H54 (cell line): Measurements from ENCODE around the gene RPH3AL.

Experiments
- DNase-seq: peaks from one replicate; pipeline ENCODE4 v3.0.0; 2011; ENCODE audit warnings: low spot score, mixed read lengths; ENCODE audit not compliant: insufficient read length
- FAIRE-seq: peaks from 3 replicates; lab custom pipeline; 2011; peaks lifted over from hg19 to GRCh38; lab: Jason Lieb, UNC
- POLR2A ChIP-seq: IDR thresholded peaks from 2 replicates; pipeline ENCODE4 v1.6.1; 2011; ENCODE audit warnings: low read depth, mild to moderate bottlenecking, low read length

The RPH3AL gene

DNA sequence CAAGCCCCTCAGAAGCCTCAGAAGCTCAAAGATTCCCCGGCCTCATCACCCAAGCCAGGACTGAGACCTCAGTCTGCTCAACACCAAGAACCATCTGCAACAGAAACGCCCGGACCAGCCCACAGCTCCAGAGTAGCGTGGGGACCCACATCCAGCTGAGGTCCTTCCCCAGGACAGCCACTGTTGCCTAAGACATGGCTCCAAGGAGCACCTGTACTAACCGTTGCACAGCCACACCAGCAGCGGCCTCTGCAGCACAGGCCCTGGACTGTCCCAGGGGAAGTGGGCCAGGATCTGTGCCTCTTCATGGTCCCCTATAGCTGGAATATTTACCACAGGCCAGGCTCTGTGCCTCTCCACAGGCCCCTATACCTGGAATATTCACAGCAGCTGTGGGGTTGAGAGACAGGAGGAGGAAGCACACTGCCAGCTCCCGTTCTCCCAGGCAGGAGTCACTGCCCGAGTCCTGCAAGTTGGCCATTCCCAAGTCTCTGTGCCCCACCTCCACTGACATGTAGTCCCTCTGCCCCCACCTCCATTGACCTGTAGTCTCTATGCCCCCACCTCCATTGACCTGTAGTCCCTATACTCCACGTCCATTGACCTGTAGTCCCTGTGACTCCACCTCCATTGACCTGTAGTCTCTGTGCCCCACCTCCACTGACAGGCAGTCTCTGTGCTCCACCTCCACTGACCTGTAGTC lies 38.5 kb downstream of the RPH3AL start:
- no peak for TF ChIP-seq POLR2A
- no peak for DNase-seq
- FAIRE-seq: no peak

DNA sequence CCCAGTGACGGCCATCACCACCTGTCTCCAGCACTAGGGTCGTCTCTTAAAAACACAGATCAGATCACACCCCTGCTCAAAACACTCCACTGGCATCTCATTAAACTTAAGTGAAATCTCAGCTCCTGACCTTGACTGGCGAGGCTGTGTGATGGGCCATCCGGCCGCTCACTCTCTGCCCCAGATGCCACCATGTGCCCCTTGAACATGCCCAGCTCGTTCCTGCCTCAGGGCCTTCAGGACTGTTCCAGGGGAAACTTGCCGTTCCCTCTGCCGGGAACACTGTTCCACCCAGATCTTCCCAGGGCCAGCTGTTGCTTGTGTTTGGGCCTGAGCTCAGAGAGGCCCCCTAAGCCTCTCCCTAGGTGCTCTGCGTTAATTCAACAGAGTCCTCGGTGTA lies 39.4 kb downstream of the RPH3AL start:
- no peak for FAIRE-seq
- no peak for DNase-seq
- no peak for TF ChIP-seq POLR2A

- DNase-seq: no peak
- TF ChIP-seq POLR2A: no peak
- FAIRE-seq: no peak
Measured at GRCh38 chr17:312476-313148, 40.0 kb downstream of the RPH3AL start.

DNA sequence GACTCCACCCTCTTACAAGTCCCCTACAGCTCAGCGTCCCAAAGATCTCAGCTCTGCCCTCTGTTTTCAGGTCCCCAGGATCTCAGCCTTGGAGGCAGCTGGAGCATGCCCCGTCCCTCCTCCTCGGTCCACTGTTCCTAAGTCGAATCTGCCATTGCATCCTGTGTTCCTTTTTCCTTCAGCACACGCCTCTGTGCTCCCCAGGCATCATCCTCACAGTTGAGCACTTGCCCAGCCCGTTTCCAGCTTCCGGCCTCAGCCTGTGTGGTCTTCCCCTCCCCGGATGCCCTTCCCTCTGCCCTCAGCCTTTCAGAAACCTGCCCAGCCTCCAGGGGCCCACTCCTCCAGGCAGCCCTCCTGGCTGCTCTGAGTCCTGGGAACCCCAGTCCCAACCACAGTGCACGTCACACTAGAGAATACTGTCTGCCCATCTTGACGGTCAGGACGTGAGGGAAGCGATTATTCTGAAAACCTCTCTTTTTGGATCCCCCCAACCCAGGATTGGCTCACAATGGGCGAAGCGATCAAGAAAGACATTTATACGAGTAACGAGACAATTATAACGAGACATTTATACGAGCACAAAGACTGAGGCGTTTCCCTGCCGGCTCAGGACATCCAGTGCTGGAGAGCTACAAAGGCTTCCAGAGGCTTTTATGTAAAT lies 41.4 kb downstream of the RPH3AL start:
- FAIRE-seq (no peak), DNase-seq (no peak)
- TF ChIP-seq POLR2A: no peak

DNA sequence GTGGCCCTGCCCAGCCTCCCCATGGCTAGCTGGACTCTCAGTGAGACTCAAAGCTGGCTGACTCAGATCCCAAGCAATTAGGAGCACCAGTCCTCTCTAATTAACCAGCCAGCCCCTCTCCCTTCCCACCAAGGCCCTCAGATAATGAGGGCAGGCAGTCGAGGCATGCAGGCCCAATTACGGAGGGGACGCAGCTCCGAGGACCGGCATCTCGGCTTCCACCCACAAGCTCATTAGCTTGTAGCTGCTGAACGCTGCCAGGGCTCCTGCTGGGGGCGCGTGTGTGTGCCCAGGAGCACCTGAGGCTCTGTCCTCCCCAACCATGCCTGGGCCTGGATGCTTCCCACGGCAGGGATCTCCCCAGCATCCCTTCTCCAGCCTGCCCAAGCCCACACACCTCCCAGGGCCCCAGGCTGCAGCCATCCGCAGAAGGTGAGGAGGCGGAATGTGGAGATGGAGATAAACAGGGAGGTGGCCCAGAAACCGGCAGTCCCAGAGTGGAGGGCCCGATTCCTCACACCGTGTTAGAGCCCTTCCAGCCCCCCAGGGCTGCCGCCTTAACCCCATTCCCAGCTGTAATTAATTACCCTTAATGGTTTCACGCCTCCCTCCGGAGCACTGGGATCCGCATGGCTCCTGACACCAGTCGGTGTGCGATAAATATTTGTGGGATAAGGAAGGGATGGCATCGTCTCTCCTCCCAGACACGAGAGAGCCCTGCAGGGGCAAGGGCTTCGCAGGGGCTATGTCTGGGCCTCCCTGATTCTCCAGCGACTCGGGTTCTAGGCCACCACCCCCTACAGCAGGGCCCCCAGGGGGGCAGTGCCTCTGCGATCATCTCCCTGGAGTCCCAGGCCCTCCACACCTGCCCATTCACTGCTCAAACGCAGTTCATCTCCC lies 42.2 kb downstream of the RPH3AL start:
- DNase-seq: no peak
- TF ChIP-seq POLR2A: no peak
- FAIRE-seq: no peak

DNA sequence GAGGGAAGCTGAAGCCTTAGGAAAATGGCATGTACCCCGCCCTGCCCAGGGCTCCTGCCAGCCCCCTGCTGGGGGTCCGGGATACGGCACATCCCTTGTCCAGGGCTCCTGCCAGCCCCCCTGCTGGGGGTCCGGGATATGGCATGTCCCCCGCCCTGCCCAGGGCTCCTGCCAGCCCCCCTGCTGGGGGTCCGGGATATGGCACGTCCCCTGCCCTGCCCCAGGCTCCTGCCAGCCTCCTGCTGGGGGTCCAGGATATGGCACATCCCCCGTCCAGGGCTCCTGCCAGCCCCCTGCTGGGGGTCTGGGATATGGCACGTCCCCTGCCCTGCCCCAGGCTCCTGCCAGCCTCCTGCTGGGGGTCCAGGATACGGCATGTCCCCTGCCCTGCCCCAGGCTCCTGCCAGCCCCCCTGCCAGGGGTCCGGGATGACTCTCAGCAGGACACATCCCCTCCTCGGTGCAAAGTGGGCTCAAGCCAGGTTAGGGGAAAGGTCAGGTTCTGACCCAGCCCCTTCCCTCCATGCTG lies 43.2 kb downstream of the RPH3AL start:
- FAIRE-seq (no peak), DNase-seq (no peak)
- no peak for TF ChIP-seq POLR2A

- no peak for TF ChIP-seq POLR2A
- FAIRE-seq (no peak), DNase-seq (no peak)
Measured at GRCh38 chr17:307741-308507, 44.7 kb downstream of the RPH3AL start.

DNA sequence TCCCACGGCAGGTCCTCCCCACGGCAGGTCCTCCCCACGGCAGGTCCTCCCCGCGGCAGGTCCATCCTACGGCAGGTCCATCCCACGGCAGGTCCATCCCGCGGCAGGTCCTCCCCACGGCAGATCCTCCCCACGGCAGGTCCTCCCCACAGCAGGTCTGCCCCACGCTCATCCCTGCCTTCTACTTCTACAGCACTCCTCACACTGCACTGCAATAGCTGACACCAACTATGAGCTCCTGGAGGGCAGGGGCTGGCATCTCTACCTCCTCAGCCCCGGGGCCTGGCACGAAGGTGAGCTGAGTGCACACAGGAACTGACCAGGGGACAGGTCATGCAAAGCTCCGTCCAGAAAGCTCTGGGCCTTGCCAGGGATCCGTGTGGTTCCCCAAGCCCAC lies 45.3 kb downstream of the RPH3AL start:
- FAIRE-seq: no peak
- no peak for TF ChIP-seq POLR2A
- no peak for DNase-seq

GRCh38 chr17:306536-307294 lies 45.9 kb downstream of the RPH3AL start:
- FAIRE-seq (no peak), DNase-seq (no peak)
- no peak for TF ChIP-seq POLR2A

- FAIRE-seq: no peak
- no peak for TF ChIP-seq POLR2A
- no peak for DNase-seq
Measured at GRCh38 chr17:306116-306515, 46.5 kb downstream of the RPH3AL start.

DNA sequence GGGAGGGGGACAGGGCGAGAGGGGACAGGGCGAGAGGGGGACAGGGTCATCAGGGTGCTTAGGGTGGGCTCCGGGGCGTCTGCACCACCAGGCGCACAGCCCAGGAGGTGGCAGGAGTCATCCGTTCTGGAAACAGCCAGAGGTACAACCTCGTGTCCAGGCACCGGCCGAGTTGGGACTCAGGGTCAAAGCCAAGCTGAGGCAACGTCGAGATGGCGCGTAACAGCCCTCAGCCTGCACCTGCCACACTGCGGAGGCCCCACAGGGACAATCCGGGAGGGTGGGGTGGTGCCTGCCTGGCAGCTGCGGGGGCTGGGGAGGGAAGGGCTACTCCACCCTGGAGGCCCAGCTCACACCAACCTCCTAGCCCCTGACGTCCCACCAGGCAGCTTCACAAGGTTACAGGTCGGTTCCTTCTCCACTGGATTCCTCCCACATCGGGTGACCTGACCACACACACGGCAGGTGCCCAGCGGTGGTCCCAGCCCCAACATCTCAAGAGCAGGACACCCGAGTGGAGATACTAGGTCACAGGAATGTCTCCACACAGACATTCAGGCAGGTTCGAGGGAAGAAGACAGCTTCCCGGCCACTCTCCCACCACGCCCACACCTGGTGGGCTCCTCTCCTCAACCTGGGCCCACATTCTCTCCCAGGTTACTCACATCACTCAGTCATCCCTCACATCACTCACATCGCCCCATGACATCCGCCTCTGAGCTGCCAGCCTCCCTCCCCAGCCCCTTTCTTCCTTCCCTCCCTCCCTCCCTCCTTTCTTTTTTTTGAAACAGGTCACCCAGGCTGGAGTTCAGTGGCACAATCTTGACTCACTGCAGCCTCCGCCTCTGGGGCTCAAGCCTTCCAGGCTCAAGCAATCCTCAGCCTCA lies 47.3 kb downstream of the RPH3AL start:
- TF ChIP-seq POLR2A: no peak
- no peak for DNase-seq
- FAIRE-seq: no peak

DNA sequence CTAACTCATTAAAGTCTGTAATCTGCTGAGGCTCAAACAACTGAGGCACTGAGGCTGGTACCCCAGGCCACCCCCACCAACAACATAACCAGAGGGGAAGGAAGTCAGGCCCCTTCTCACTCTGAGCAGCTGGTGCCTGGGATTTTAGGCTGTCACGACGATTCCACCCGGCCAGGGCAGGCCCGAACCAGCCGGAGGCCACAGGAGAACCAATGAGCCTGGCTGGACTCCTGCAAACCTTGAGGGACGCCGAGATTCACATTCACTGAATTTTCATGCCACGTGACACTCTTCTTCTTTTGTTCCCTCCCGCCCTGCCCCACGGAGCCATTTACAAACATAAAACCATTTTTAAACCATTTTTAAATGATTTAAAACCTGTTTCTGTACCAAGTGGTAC lies 48.1 kb downstream of the RPH3AL start:
- no peak for TF ChIP-seq POLR2A
- FAIRE-seq: no peak
- no peak for DNase-seq
